OCI-LY1 (cell line): ENCODE results near the gene CSF3R.

Source experiments
- H2AFZ ChIP-seq: fragments of 200-600 bp; sonication (generic), shearing (Covaris generic); 2 replicates; pipeline ENCODE4 v1.6.0; 2014; ENCODE audit warnings: antibody characterized with exemption, mild to moderate bottlenecking, low read length
- H3F3A ChIP-seq: fragments of 200-600 bp; sonication (generic), shearing (Covaris generic); 2 replicates; pipeline ENCODE4 v1.6.0; 2014; ENCODE audit warnings: mild to moderate bottlenecking, antibody characterized with exemption, low read length, moderate library complexity; ENCODE audit not compliant: insufficient read depth
- H3K27ac ChIP-seq: fragments of 200-600 bp; sonication (generic); 2 replicates; pipeline ENCODE4 v1.5.1; 2014; ENCODE audit warnings: low read length, mixed run types, mild to moderate bottlenecking, low read depth; ENCODE audit not compliant: poor library complexity, severe bottlenecking
- H3K27me3 ChIP-seq: fragments of 200-600 bp; sonication (generic); 2 replicates; pipeline ENCODE4 v1.6.0; 2014; ENCODE audit warnings: antibody characterized with exemption, mild to moderate bottlenecking, low read length, moderate library complexity; ENCODE audit not compliant: insufficient read depth
- H3K36me3 ChIP-seq: fragments of 200-600 bp; sonication (generic); 2 replicates; pipeline ENCODE4 v1.6.1; 2014; ENCODE audit warnings: mild to moderate bottlenecking, antibody characterized with exemption, low read length, moderate library complexity, mixed read lengths; ENCODE audit not compliant: insufficient read depth
- H3K4me1 ChIP-seq: fragments of 200-600 bp; sonication (generic); 2 replicates; pipeline ENCODE4 v1.5.1; 2014; ENCODE audit warnings: mild to moderate bottlenecking, low read length, moderate library complexity; ENCODE audit not compliant: insufficient read depth, severe bottlenecking
- H3K4me2 ChIP-seq: fragments of 200-600 bp; sonication (generic), shearing (Covaris generic); 2 replicates; pipeline ENCODE4 v1.6.1; 2014; ENCODE audit warnings: low read length
- H3K4me3 ChIP-seq: fragments of 200-600 bp; sonication (generic); 2 replicates; pipeline ENCODE4 v1.5.1; 2014; ENCODE audit warnings: low read length, low read depth, mild to moderate bottlenecking, mixed read lengths; ENCODE audit not compliant: poor library complexity, severe bottlenecking
- H3K79me2 ChIP-seq: fragments of 200-600 bp; shearing (Covaris generic); 2 replicates; pipeline ENCODE4 v1.6.1; 2016; ENCODE audit warnings: mixed run types, low read length, mixed read lengths; ENCODE audit not compliant: insufficient read depth
- H3K9ac ChIP-seq: fragments of 200-600 bp; sonication (generic), shearing (Covaris generic); 2 replicates; pipeline ENCODE4 v1.6.1; 2014; ENCODE audit warnings: mild to moderate bottlenecking, low read length, mixed read lengths
- H3K9me2 ChIP-seq: fragments of 200-600 bp; sonication (generic), shearing (Covaris generic); 2 replicates; pipeline ENCODE4 v1.6.1; 2014; ENCODE audit warnings: low read depth, mild to moderate bottlenecking, low read length, mixed read lengths
- H3K9me3 ChIP-seq: fragments of 200-600 bp; shearing (Covaris generic); 2 replicates; pipeline ENCODE4 v1.6.1; 2014; ENCODE audit warnings: low read length, mixed read lengths
- H4K20me1 ChIP-seq: fragments of 200-600 bp; sonication (generic), shearing (Covaris generic); 2 replicates; pipeline ENCODE4 v1.6.0; 2016; ENCODE audit warnings: mild to moderate bottlenecking, low read length; ENCODE audit not compliant: insufficient read depth
- CTCF ChIP-seq: fragments of 200-600 bp; sonication (generic), shearing (Covaris generic); IDR thresholded peaks from 2 replicates; pipeline ENCODE4 v1.5.1; 2017; ENCODE audit warnings: mild to moderate bottlenecking, antibody characterized with exemption, low read length, moderate library complexity, mixed read lengths
- EZH2 ChIP-seq: fragments of 200-600 bp; sonication (generic), shearing (Covaris generic); IDR thresholded peaks from 2 replicates; pipeline ENCODE4 v1.8.0; 2017; ENCODE audit warnings: borderline replicate concordance, mixed run types, mild to moderate bottlenecking, antibody characterized with exemption, low read length, moderate library complexity, mixed read lengths

Gene CSF3R

GRCh38 chr1:36447450-36447849 lies 35.3 kb downstream of the CSF3R start:
- no peak overlapping the region for H3K9ac ChIP-seq
- H3K36me3 ChIP-seq, result no peaks in the 10 kb centered on the region
- H3K9me3 ChIP-seq, result no peaks in the 10 kb centered on the region
- no peak overlapping the region for H3K4me2 ChIP-seq
- H3K27ac ChIP-seq, result no peak overlapping the region
- H4K20me1 ChIP-seq, result no peaks in the 10 kb centered on the region
- peaks cover 13% of the 10 kb centered on the region for H3K4me1 ChIP-seq
- H3K79me2 ChIP-seq, result no peaks in the 10 kb centered on the region
- TF ChIP-seq CTCF (no peak), EZH2 (no peak)
- H2AFZ ChIP-seq, result no peak overlapping the region
- peaks cover 3% of the 10 kb centered on the region; the same call in 1 of the 2 replicates for H3K27me3 ChIP-seq
- H3K9me2 ChIP-seq, result no peaks in the 10 kb centered on the region
- no peak overlapping the region for H3K4me3 ChIP-seq
- H3F3A ChIP-seq, result no peaks in the 10 kb centered on the region

GRCh38 chr1:36446746-36447145 lies 36.0 kb downstream of the CSF3R start:
- Histone ChIP-seq H3K4me2 (no peak overlapping the region), H2AFZ (no peak overlapping the region), H3F3A (no peaks in the 10 kb centered on the region), H4K20me1 (no peaks in the 10 kb centered on the region), H3K9me3 (no peaks in the 10 kb centered on the region), H3K9ac (no peak overlapping the region), H3K4me3 (no peak overlapping the region), H3K36me3 (no peaks in the 10 kb centered on the region), H3K27ac (no peak overlapping the region), H3K9me2 (no peaks in the 10 kb centered on the region), H3K4me1 (peaks cover 13% of the 10 kb centered on the region), H3K27me3 (peaks cover 3% of the 10 kb centered on the region; the same call in 1 of the 2 replicates), H3K79me2 (no peaks in the 10 kb centered on the region)
- no peak for TF ChIP-seq EZH2
- no peak; the same call in 1 of the 2 replicates for TF ChIP-seq CTCF

- no peaks in the 10 kb centered on the region for H3K9me2 ChIP-seq
- peaks cover 3% of the 10 kb centered on the region; the same call in 1 of the 2 replicates for H3K27me3 ChIP-seq
- H3K4me3 ChIP-seq, result no peak overlapping the region
- no peak overlapping the region for H2AFZ ChIP-seq
- H3K36me3 ChIP-seq, result no peaks in the 10 kb centered on the region
- no peak overlapping the region for H3K4me2 ChIP-seq
- TF ChIP-seq EZH2 (no peak), CTCF (peak; percentile 56)
- no peaks in the 10 kb centered on the region for H3F3A ChIP-seq
- H3K9me3 ChIP-seq, result no peaks in the 10 kb centered on the region
- H3K79me2 ChIP-seq, result no peaks in the 10 kb centered on the region
- no peak overlapping the region for H3K27ac ChIP-seq
- H3K9ac ChIP-seq, result no peak overlapping the region
- H4K20me1 ChIP-seq, result no peaks in the 10 kb centered on the region
- peaks cover 13% of the 10 kb centered on the region for H3K4me1 ChIP-seq
Observed at GRCh38 chr1:36446271-36446670, 36.4 kb downstream of the CSF3R start.
